CD4-positive, alpha-beta memory T cell (primary cell): Measurements from ENCODE around the gene TRIM15. TPM values are rescaled to one million over a fixed set of nuclear protein-coding genes. Genes with fewer than 3 reads are reported as not detected.

Experiments
- CTCF ChIA-PET: fragments of 350-600 bp; sonication (Branson Sonifier 250); formaldehyde crosslinking; loops from one replicate; lab custom pipeline; 2021; ENCODE audit warnings: inconsistent platforms; ENCODE audit not compliant: partially characterized antibody; lab: Charles Lee
- POLR2A ChIA-PET: fragments of 350-600 bp; sonication (Branson Sonifier 250); formaldehyde crosslinking; loops from one replicate; lab custom pipeline; 2021; ENCODE audit not compliant: partially characterized antibody; lab: Charles Lee
- DNase-seq, 5 donors: peaks; one replicate each; pipeline versions ENCODE4 v3.0.0 to v3.0.0-alpha.2; 2020 to 2022; ENCODE audit warnings: mixed read lengths in 1 of 5
- H3K27ac ChIP-seq: one replicate; pipeline ENCODE4 v1.7.0; 2013; ENCODE audit warnings: low read depth, low read length
- H3K27me3 ChIP-seq: 2 replicates; pipeline ENCODE4 v1.7.0; 2013; ENCODE audit warnings: mild to moderate bottlenecking, low read length, moderate library complexity; ENCODE audit not compliant: insufficient read depth
- H3K36me3 ChIP-seq: 2 replicates; pipeline ENCODE4 v1.7.0; 2013; ENCODE audit warnings: mild to moderate bottlenecking, low read length, moderate library complexity; ENCODE audit not compliant: insufficient read depth
- H3K4me1 ChIP-seq: 2 replicates; pipeline ENCODE4 v1.7.0; 2013; ENCODE audit warnings: mild to moderate bottlenecking, low read length, moderate library complexity; ENCODE audit not compliant: insufficient read depth
- H3K4me3 ChIP-seq, 2 donors: one replicate each; pipeline ENCODE4 v1.7.0; 2013; ENCODE audit warnings: low read length in 2 of 2, mild to moderate bottlenecking in 1 of 2
- H3K9me3 ChIP-seq, 2 donors: one replicate each; pipeline ENCODE4 v1.7.0; 2013; ENCODE audit warnings: low read length in 2 of 2, control low read depth in 1 of 2; ENCODE audit not compliant: control insufficient read depth in 1 of 2
- H3K27ac Mint-ChIP-seq, 7 donors: one replicate each; pipeline ENCODE4 v1.8.0; 2020 to 2021; ENCODE audit warnings: mixed read lengths in 7 of 7, mild to moderate bottlenecking in 6 of 7, inconsistent platforms in 3 of 7, moderate library complexity in 3 of 7
- H3K27me3 Mint-ChIP-seq, 2 donors: one replicate each; pipeline ENCODE4 v1.8.0; 2020 to 2021; ENCODE audit warnings: mixed read lengths in 2 of 2
- H3K36me3 Mint-ChIP-seq, 2 donors: one replicate each; pipeline ENCODE4 v1.8.0; 2020 to 2021; ENCODE audit warnings: mixed read lengths in 2 of 2, inconsistent platforms in 1 of 2, mild to moderate bottlenecking in 1 of 2
- H3K4me1 Mint-ChIP-seq, 4 donors: one replicate each; pipeline ENCODE4 v1.8.0; 2020 to 2021; ENCODE audit warnings: mixed read lengths in 4 of 4, mild to moderate bottlenecking in 1 of 4
- H3K4me3 Mint-ChIP-seq, 8 donors: one replicate each; pipeline ENCODE4 v1.8.0; 2020 to 2021; ENCODE audit warnings: mixed read lengths in 8 of 8, mild to moderate bottlenecking in 7 of 8, moderate library complexity in 6 of 8, inconsistent platforms in 3 of 8
- H3K9me3 Mint-ChIP-seq, 8 donors: one replicate each; pipeline ENCODE4 v1.8.0; 2020 to 2021; ENCODE audit warnings: mixed read lengths in 8 of 8, mild to moderate bottlenecking in 5 of 8, inconsistent platforms in 3 of 8, moderate library complexity in 1 of 8
- intact Hi-C: fragments of 100-400 bp; cut with micrococcal nuclease; formaldehyde crosslinking; loops from one replicate; pipeline ENCODE4 v1.15.1; 2023
- polyA plus RNA-seq, 2 donors: library from polyadenylated mRNA; unstranded; fragments of 300-500 nt; fragmentation: Illumina TruSeq; gene quantifications; one replicate each; pipeline ENCODE4 v1.2.3, GENCODE V29; 2021
- total RNA-seq, 2 experiments: library from RNA; stranded (reverse); gene quantifications; one replicate each; pipeline ENCODE4 v1.2.3, GENCODE V29; 2021

Gene TRIM15
- total and polyA plus RNA-seq, 4 experiments from 2014 or later: not detected

GRCh38 chr6:30172681-30173080, 9.3 kb downstream of the TRIM15 start:
- H3K4me1 Mint-ChIP-seq: peaks cover 1 to 6% (median 5%) of the 10 kb centered on the region in 4 donors
- no peak overlapping the region for H3K27ac Mint-ChIP-seq
- POLR2A ChIA-PET: no interaction called here
- DNase-seq: no peak
- H3K27me3 Mint-ChIP-seq: peaks cover 37 to 54% of the 10 kb centered on the region in 2 donors
- Histone ChIP-seq H3K9me3 (no peaks in the 10 kb centered on the region), H3K4me3 (no peak overlapping the region), H3K27me3 (peaks cover 15% of the 10 kb centered on the region), H3K36me3 (no peaks in the 10 kb centered on the region), H3K27ac (no peak overlapping the region), H3K4me1 (no peaks in the 10 kb centered on the region)
- no peaks in the 10 kb centered on the region for H3K9me3 Mint-ChIP-seq
- no peaks in the 10 kb centered on the region for H3K36me3 Mint-ChIP-seq
- CTCF ChIA-PET: no interaction called here
- H3K4me3 Mint-ChIP-seq: peak overlapping the region in 1 of 8 donors; percentile 28
- intact Hi-C loops: no loop called here

- intact Hi-C loops: no loop called here
- H3K36me3 ChIP-seq: no peaks in the 10 kb centered on the region
- ChIA-PET POLR2A (no interaction called here), CTCF (no interaction called here)
- H3K4me3 ChIP-seq: no peak overlapping the region
- peaks cover 0 to 3% (median 1%) of the 10 kb centered on the region in 4 donors for H3K4me1 Mint-ChIP-seq
- DNase-seq: no peak
- no peaks in the 10 kb centered on the region for H3K36me3 Mint-ChIP-seq
- H3K4me3 Mint-ChIP-seq: no peak overlapping the region
- H3K9me3 Mint-ChIP-seq: peaks cover 0 to 14% (median 12%) of the 10 kb centered on the region in 8 donors
- H3K9me3 ChIP-seq: peaks cover 0 to 4% of the 10 kb centered on the region in 2 donors
- no peak overlapping the region for H3K27ac ChIP-seq
- H3K27me3 Mint-ChIP-seq: peaks cover 35 to 53% of the 10 kb centered on the region in 2 donors
- H3K4me1 ChIP-seq: no peaks in the 10 kb centered on the region
- peaks cover 17% of the 10 kb centered on the region for H3K27me3 ChIP-seq
- no peak overlapping the region for H3K27ac Mint-ChIP-seq
These were observed 12.4 kb downstream of the TRIM15 start for GRCh38 chr6:30175765-30176164.

GRCh38 chr6:30178837-30179236, 15.5 kb downstream of the TRIM15 start:
- H3K4me3 ChIP-seq: no peak overlapping the region

GRCh38 chr6:30180145-30180544, 16.8 kb downstream of the TRIM15 start:
- Mint-ChIP-seq H3K4me3 (no peak overlapping the region), H3K27ac (no peak overlapping the region), H3K27me3 (peaks cover 20 to 37% of the 10 kb centered on the region in 2 donors), H3K36me3 (peaks cover 8 to 9% of the 10 kb centered on the region in 2 donors), H3K9me3 (peaks cover 0 to 19% (median 15%) of the 10 kb centered on the region in 8 donors), H3K4me1 (no peaks in the 10 kb centered on the region)
- intact Hi-C loops: no loop called here
- Histone ChIP-seq H3K36me3 (peaks cover 7% of the 10 kb centered on the region), H3K27me3 (peaks cover 7% of the 10 kb centered on the region), H3K9me3 (peaks cover 0 to 4% of the 10 kb centered on the region in 2 donors), H3K27ac (no peak overlapping the region), H3K4me1 (no peaks in the 10 kb centered on the region), H3K4me3 (no peak overlapping the region)
- DNase-seq: no peak
- POLR2A ChIA-PET: no interaction called here
- CTCF ChIA-PET: interaction anchor here (1.5 kb wide), 1 partner anchor 9 kb away, joined by 4 read pairs; no protein-coding TSS in a partner anchor

More at GRCh38 chr6:30178837-30179236, 15.5 kb downstream of the TRIM15 start:
- Histone ChIP-seq H3K27ac (no peak overlapping the region), H3K4me1 (no peaks in the 10 kb centered on the region), H3K27me3 (peaks cover 7% of the 10 kb centered on the region), H3K9me3 (peaks cover 0 to 4% of the 10 kb centered on the region in 2 donors), H3K36me3 (no peaks in the 10 kb centered on the region)
- Mint-ChIP-seq H3K9me3 (peaks cover 0 to 19% (median 15%) of the 10 kb centered on the region in 8 donors), H3K4me1 (no peaks in the 10 kb centered on the region), H3K36me3 (no peaks in the 10 kb centered on the region), H3K27me3 (peaks cover 22 to 42% of the 10 kb centered on the region in 2 donors), H3K4me3 (no peak overlapping the region), H3K27ac (peak overlapping the region in 1 of 7 donors; percentile 57)
- ChIA-PET POLR2A (no interaction called here), CTCF (no interaction called here)
- DNase-seq: no peak
- intact Hi-C loops: no loop called here

- peaks cover 0 to 14% (median 9%) of the 10 kb centered on the region in 8 donors for H3K9me3 Mint-ChIP-seq
These were observed 21.2 kb downstream of the TRIM15 start for GRCh38 chr6:30184417-30185031.

GRCh38 chr6:30185846-30186484, 22.6 kb downstream of the TRIM15 start:
- Histone ChIP-seq H3K9me3 (no peaks in the 10 kb centered on the region), H3K27me3 (no peaks in the 10 kb centered on the region), H3K27ac (no peak overlapping the region), H3K4me3 (no peak overlapping the region), H3K36me3 (peaks cover 45% of the 10 kb centered on the region), H3K4me1 (no peaks in the 10 kb centered on the region)
- intact Hi-C loops: no loop called here
- peaks cover 0 to 4% (median 1%) of the 10 kb centered on the region in 8 donors for H3K9me3 Mint-ChIP-seq
- H3K27me3 Mint-ChIP-seq: peaks cover 0 to 3% of the 10 kb centered on the region in 2 donors
- H3K4me1 Mint-ChIP-seq: no peaks in the 10 kb centered on the region
- H3K27ac Mint-ChIP-seq: peak overlapping the region in 1 of 7 donors; percentile 7
- peaks cover 52 to 62% of the 10 kb centered on the region in 2 donors for H3K36me3 Mint-ChIP-seq
- POLR2A ChIA-PET: no interaction called here
- DNase-seq: no peak
- no peak overlapping the region for H3K4me3 Mint-ChIP-seq
- CTCF ChIA-PET: no interaction called here

More at GRCh38 chr6:30184417-30185031, 21.2 kb downstream of the TRIM15 start:
- Mint-ChIP-seq H3K27ac (peak overlapping the region in 3 of 7 donors; percentile 12 to 43 (median 13)), H3K36me3 (peaks cover 38 to 48% of the 10 kb centered on the region in 2 donors), H3K4me3 (no peak overlapping the region), H3K27me3 (peaks cover 5 to 8% of the 10 kb centered on the region in 2 donors), H3K4me1 (no peaks in the 10 kb centered on the region)
- Histone ChIP-seq H3K9me3 (peaks cover 0 to 4% of the 10 kb centered on the region in 2 donors), H3K27me3 (peaks cover 5% of the 10 kb centered on the region), H3K27ac (no peak overlapping the region), H3K4me1 (no peaks in the 10 kb centered on the region), H3K36me3 (peaks cover 32% of the 10 kb centered on the region), H3K4me3 (no peak overlapping the region)
- DNase-seq: no peak
- ChIA-PET POLR2A (no interaction called here), CTCF (no interaction called here)
- intact Hi-C loops: no loop called here

GRCh38 chr6:30188541-30188940, 25.2 kb downstream of the TRIM15 start:
- Mint-ChIP-seq H3K9me3 (no peaks in the 10 kb centered on the region), H3K36me3 (peaks cover 66 to 83% of the 10 kb centered on the region in 2 donors), H3K27me3 (no peaks in the 10 kb centered on the region), H3K4me1 (peaks cover 0 to 1% (median 0%) of the 10 kb centered on the region in 4 donors), H3K27ac (peak overlapping the region in 4 of 7 donors; percentile 19 to 76 (median 40)), H3K4me3 (no peak overlapping the region)
- Histone ChIP-seq H3K9me3 (no peaks in the 10 kb centered on the region), H3K36me3 (peaks cover 57% of the 10 kb centered on the region), H3K4me3 (no peak overlapping the region), H3K27me3 (no peaks in the 10 kb centered on the region), H3K27ac (no peak overlapping the region), H3K4me1 (no peaks in the 10 kb centered on the region)
- ChIA-PET CTCF (interaction anchor here (1.2 to 1.5 kb wide), 2 partner anchors 30 to 57 kb away, joined by 4 read pairs; no protein-coding TSS in a partner anchor), POLR2A (no interaction called here)
- intact Hi-C loops: no loop called here
- no peak for DNase-seq
